Measurements from ENCODE around the gene COMMD9.

DNA sequence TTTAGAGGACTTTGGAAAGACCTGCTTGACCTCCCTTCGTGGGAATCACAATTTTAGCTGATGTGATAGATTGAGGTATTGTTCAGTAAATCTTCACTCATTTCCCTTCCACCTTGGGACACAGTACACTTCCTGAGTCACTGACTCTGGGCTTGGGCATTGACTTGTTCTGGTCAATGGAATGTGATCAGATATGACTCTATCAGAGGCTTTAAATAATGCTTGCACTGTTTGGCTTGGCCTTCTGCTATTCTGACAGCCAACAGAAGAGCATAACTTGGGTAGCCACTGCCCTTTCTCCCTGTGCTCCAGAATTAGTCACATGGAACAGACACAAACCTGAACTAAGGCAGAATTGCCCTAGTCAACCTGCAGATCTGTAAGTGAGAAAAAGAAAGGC lies 19.4 kb upstream of the COMMD9 start:
- TF ChIP-seq, protein P1, sequence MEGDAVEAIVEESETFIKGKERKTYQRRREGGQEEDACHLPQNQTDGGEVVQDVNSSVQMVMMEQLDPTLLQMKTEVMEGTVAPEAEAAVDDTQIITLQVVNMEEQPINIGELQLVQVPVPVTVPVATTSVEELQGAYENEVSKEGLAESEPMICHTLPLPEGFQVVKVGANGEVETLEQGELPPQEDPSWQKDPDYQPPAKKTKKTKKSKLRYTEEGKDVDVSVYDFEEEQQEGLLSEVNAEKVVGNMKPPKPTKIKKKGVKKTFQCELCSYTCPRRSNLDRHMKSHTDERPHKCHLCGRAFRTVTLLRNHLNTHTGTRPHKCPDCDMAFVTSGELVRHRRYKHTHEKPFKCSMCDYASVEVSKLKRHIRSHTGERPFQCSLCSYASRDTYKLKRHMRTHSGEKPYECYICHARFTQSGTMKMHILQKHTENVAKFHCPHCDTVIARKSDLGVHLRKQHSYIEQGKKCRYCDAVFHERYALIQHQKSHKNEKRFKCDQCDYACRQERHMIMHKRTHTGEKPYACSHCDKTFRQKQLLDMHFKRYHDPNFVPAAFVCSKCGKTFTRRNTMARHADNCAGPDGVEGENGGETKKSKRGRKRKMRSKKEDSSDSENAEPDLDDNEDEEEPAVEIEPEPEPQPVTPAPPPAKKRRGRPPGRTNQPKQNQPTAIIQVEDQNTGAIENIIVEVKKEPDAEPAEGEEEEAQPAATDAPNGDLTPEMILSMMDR (IDR thresholded peaks at IDR 0.05) = no peak
- TF ChIP-seq EZH2 (IDR thresholded peaks at IDR 0.05; ENCODE audit: borderline replicate concordance, insufficient read depth, low read depth, low read length, poor library complexity, severe bottlenecking) = no peak
